Measurements from ENCODE around the gene ERO1B. TPM values are rescaled to one million over a fixed set of nuclear protein-coding genes. Genes with fewer than 3 reads are reported as not detected.

The ERO1B gene, protein sequence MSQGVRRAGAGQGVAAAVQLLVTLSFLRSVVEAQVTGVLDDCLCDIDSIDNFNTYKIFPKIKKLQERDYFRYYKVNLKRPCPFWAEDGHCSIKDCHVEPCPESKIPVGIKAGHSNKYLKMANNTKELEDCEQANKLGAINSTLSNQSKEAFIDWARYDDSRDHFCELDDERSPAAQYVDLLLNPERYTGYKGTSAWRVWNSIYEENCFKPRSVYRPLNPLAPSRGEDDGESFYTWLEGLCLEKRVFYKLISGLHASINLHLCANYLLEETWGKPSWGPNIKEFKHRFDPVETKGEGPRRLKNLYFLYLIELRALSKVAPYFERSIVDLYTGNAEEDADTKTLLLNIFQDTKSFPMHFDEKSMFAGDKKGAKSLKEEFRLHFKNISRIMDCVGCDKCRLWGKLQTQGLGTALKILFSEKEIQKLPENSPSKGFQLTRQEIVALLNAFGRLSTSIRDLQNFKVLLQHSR
- 2.8 and 4.2 TPM in 2 replicates for total RNA-seq

DNA sequence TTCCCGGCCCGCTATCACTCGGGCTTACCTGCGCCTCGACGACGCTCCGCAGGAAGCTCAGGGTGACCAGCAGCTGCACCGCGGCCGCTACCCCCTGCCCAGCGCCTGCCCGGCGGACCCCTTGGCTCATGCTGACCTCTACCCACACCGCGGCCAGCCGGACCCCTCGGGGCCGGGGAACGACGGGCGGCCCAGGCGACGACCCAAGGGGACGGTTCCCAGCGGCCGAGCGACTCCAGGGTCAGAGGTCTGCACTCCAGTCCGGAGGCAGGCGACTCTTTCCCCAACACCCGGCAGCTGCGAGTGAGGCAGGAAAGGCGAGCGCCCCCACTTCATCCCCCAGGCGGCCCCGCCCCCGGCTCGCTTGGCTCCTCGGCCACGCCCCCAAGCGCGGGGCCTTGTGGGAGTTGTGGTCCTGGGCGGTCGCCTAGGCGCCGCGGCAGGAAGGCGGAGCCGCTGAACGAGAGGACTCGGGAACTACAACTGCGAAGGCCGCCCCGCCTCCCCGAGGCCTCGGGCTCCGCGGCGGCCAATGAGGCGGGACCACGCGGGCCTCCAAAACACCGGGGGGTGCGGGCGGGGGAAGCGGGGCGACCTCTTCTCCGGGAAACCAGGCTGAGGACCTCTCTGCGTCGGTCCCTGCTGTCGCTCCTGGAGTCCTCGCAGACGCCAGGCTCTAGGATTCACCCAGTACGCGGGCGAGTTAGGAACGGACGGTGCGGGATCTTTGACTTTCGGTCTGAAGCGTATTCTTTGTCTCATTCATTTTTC lies at the start of gene ERO1B:
ERO1B (minus strand) TSS at position 305 of the 771 bp plus-strand sequence; CDS start at position 130, 175 bp downstream.

Other genes starting within 250 kb of the ERO1B start
- gene NID1, start 216.9 kb downstream of the ERO1B start, total RNA-seq: 94.4 and 175 TPM in 2 replicates
- 15.8 and 16.3 TPM in 2 replicates for gene GPR137B, start 139.4 kb downstream of the ERO1B start, total RNA-seq
- gene EDARADD, start 112.3 kb upstream of the ERO1B start, total RNA-seq: 0.07 TPM in 1 of 2 replicates, not detected in the other
- 86.3 and 103 TPM in 2 replicates for gene LGALS8, start 242.0 kb upstream of the ERO1B start, total RNA-seq